GM12873 (cell line): Measurements from ENCODE around the gene FAM50A.

ENCODE experiments used
- TF ChIP-seq, protein P1 (sequence below): IDR thresholded peaks from 2 replicates; pipeline ENCODE4 v1.5.1; 2012; ENCODE audit warnings: low read depth, mild to moderate bottlenecking, moderate library complexity, low read length, control low read depth; ENCODE audit not compliant: insufficient read depth; ENCODE audit errors: missing control alignments

FAM50A gene

DNA sequence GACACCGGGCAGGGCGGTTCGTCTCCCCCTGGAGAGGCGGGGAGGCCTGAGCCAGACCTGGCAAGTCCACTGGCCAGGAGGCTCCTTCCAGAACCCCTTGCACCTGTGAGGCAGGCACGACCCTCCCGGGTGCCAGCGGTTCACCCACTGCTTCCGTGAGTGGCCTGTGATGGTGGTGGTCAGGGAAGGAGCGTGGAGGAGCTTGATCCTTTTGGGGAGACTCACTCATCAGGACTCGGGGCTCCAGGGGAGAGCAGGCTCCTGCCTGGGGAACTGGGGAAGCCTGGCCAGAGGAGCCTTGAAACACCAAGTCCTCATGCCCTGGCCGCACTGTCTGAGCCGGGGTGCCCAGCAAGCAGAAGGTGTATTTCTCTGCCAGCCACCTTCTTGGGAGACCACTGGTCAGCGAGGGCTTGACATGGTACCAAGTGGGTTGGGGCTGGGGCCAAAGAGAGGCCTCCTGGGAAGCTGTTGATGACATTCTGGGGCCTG is 860 bp downstream of the FAM50A start:
- TF ChIP-seq, protein P1, sequence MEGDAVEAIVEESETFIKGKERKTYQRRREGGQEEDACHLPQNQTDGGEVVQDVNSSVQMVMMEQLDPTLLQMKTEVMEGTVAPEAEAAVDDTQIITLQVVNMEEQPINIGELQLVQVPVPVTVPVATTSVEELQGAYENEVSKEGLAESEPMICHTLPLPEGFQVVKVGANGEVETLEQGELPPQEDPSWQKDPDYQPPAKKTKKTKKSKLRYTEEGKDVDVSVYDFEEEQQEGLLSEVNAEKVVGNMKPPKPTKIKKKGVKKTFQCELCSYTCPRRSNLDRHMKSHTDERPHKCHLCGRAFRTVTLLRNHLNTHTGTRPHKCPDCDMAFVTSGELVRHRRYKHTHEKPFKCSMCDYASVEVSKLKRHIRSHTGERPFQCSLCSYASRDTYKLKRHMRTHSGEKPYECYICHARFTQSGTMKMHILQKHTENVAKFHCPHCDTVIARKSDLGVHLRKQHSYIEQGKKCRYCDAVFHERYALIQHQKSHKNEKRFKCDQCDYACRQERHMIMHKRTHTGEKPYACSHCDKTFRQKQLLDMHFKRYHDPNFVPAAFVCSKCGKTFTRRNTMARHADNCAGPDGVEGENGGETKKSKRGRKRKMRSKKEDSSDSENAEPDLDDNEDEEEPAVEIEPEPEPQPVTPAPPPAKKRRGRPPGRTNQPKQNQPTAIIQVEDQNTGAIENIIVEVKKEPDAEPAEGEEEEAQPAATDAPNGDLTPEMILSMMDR = no peak

DNA sequence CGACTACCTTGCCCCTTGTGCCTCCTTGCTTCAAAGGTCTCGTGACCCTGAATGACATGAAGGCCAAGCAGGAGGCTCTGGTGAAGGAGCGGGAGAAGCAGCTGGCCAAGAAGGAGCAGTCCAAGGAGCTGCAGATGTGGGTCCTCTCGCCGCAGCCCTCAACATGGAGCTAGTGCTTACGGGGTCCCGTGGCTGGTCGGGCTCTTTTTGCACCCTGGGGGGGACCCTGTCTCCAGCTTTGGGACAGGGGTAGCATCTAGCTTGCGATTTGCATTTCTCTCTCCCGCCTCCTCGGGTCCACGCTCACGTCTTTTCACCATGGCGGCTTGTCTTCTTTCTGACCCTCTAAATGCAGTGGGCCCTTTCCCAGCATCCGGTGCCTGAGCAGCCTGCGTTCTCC is 1.8 kb downstream of the FAM50A start:
- TF ChIP-seq, protein P1 = no peak

- TF ChIP-seq, protein P1 = no peak
Measured at GRCh38 chrX:154446430-154446829, 2.5 kb downstream of the FAM50A start.

DNA sequence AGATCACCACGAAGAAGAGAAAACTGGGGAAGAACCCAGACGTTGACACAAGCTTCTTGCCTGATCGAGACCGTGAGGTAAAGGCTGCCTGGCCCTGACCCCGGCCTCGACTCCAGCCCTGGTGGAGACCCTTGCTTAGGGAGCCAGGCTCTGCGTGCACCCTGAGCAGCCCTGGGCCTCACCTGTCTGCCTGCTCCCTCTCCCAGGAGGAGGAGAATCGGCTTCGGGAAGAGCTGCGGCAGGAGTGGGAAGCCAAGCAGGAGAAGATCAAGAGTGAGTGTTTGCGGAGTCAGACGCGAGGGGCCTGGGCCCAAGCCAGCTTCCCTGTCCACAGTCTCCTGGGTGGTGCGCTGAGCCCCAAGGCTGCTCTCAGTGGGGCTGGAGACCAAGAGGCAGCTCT is 4.5 kb downstream of the FAM50A start:
- TF ChIP-seq, protein P1 = no peak

GRCh38 chrX:154449618-154450017 is 5.7 kb downstream of the FAM50A start:
- TF ChIP-seq, protein P1 = no peak

DNA sequence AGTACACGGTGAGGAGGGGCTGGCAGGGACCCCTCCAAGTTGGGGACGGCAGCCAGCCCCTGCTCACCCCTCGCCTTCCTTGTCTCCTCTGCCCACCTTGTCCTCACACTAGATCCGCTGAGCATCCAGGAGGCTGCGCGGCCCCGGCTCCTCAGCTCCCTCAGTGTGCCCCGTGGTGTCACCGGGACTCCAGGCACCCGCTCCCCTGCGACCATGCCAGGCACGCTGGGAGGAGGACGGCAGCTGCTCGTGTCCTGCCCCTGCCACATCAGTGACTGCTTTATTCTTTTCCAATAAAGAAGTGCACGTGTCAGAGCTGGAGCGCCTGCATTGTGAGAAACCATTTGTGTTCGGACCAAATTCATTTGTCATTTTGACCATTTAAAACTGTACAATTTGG is 6.4 kb downstream of the FAM50A start:
- TF ChIP-seq, protein P1 = no peak

DNA sequence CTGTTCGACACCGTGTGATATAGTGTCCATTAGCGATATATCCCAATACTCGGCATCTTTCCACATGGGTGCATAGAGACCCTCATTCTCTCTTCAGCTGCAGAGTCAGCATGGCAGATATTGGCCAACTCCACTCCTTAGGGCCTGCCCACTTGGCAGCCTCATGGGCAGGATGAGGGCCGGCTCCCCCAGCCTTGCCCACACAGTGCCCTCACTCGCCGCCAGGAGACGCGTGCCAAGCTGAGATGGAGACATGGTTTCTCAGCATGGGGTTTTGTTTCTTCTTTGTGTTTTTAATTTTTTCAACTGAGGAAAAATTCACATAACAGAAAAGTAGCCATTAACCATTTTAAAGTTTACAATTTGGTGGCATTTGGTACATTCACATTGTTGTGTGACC is 8.9 kb downstream of the FAM50A start:
- TF ChIP-seq, protein P1 = no peak
